Stimulated activated memory B cell treated with anti-CD40 and anti-IgM and Interleukin-4, amounts not matched to agents 10 μg/mL and 1 μg/mL and 100 μg/mL, for 72 hours (primary cell): ENCODE results near the gene SIRPB2.

Experiments
- ATAC-seq: fragments of 150-1000 bp; cut with Tn5 transposase; 2 replicates; pipeline ENCODE4 v1.10.0; 2021
- H3K27ac Mint-ChIP-seq: one replicate; pipeline ENCODE4 v1.8.0; 2022; ENCODE audit warnings: mild to moderate bottlenecking, mixed read lengths
- H3K27me3 Mint-ChIP-seq: one replicate; pipeline ENCODE4 v1.8.0; 2022; ENCODE audit warnings: mixed read lengths
- H3K36me3 Mint-ChIP-seq: one replicate; pipeline ENCODE4 v1.8.0; 2022; ENCODE audit warnings: mixed read lengths
- H3K4me1 Mint-ChIP-seq: one replicate; pipeline ENCODE4 v1.8.0; 2022; ENCODE audit warnings: mixed read lengths
- H3K4me3 Mint-ChIP-seq: one replicate; pipeline ENCODE4 v1.8.0; 2022; ENCODE audit warnings: mild to moderate bottlenecking, moderate library complexity, mixed read lengths
- H3K9me3 Mint-ChIP-seq: one replicate; pipeline ENCODE4 v1.8.0; 2022; ENCODE audit warnings: mixed read lengths

SIRPB2 gene

GRCh38 chr20:1426231-1426849, 64.9 kb downstream of the SIRPB2 start:
- ATAC-seq, result no peak
- Mint-ChIP-seq H3K27me3 (no peaks in the 10 kb centered on the region), H3K27ac (no peak overlapping the region), H3K4me1 (peaks cover 4% of the 10 kb centered on the region), H3K9me3 (peaks cover 11% of the 10 kb centered on the region), H3K36me3 (peaks cover 6% of the 10 kb centered on the region), H3K4me3 (no peak overlapping the region)
